K562 (cell line): ENCODE results near the gene NRSN2. TPM values are rescaled to one million over a fixed set of nuclear protein-coding genes. Genes with fewer than 3 reads are reported as not detected.

Experiments used
- AFF4 ChIP-seq: sonication (generic); formaldehyde crosslinking; IDR thresholded peaks from 2 replicates; pipeline ENCODE4 v1.8.0; 2023; ENCODE audit warnings: mild to moderate bottlenecking, missing genetic modification reagents
- ASH1L ChIP-seq: fragments of 450-650 bp; IDR thresholded peaks from 2 replicates; pipeline ENCODE4 v1.6.1; 2018; ENCODE audit warnings: borderline replicate concordance, mild to moderate bottlenecking, low read depth; ENCODE audit not compliant: partially characterized antibody
- CXXC5 ChIP-seq: fragments of 250-450 bp; sonication (Bioruptor Pico); IDR thresholded peaks from 2 replicates; pipeline ENCODE4 v1.8.0; 2022; ENCODE audit warnings: inconsistent platforms, mild to moderate bottlenecking, moderate library complexity
- FOXJ3 ChIP-seq: sonication (generic); formaldehyde crosslinking; IDR thresholded peaks from 2 replicates; pipeline ENCODE4 v1.4.0; 2020; ENCODE audit warnings: mild to moderate bottlenecking, missing genetic modification reagents
- NR3C1 ChIP-seq: sonication (generic); formaldehyde crosslinking; IDR thresholded peaks from 2 replicates; pipeline ENCODE4 v1.8.1; 2022; ENCODE audit warnings: missing genetic modification reagents
- RBFOX2 ChIP-seq: fragments of 200-400 bp; formaldehyde crosslinking; IDR thresholded peaks from 2 replicates; pipeline ENCODE4 v1.6.1; 2017; ENCODE audit warnings: low read depth, mild to moderate bottlenecking, low read length, moderate library complexity
- ZFX ChIP-seq: sonication (generic); formaldehyde crosslinking; IDR thresholded peaks from 2 replicates; pipeline ENCODE4 v1.8.0; 2022; ENCODE audit warnings: mild to moderate bottlenecking, missing genetic modification reagents, moderate library complexity
- polyA plus RNA-seq, 8 experiments: library from polyadenylated mRNA; depleted of rRNA in 4 of 8; stranded (reverse) in 5 of 8; unstranded in 3 of 8; fragments of >200 nt; fragmentation: Nextera tagmentation in 2 of 8; fragmentation: Illumina TruSeq in 1 of 8; extraction: Ambion mirVana in 2 of 8; extraction: Trizol in 1 of 8; gene quantifications; 2 replicates each; pipeline versions ENCODE4 v1.2.1 to v1.2.3, GENCODE V29; 2011 to 2014; ENCODE audit warnings: inconsistent platforms in 1 of 8, missing spikeins in 1 of 8
- total RNA-seq, 7 experiments: library from RNA; depleted of rRNA in 6 of 7; stranded (reverse); fragments of >200 nt in 6 of 7; fragmentation: Illumina TruSeq in 2 of 7; extraction: Trizol in 2 of 7; gene quantifications; 2 replicates each; pipeline versions ENCODE4 v1.2.1 to v1.2.3, GENCODE V29; 2011 to 2021; ENCODE audit warnings: low replicate concordance in 1 of 7
- TF ChIP-seq, protein P1 (sequence below): sonication (generic); formaldehyde crosslinking; IDR thresholded peaks from 2 replicates; pipeline ENCODE4 v1.8.0; 2022; ENCODE audit warnings: mild to moderate bottlenecking, missing genetic modification reagents
- TF ChIP-seq, protein P2 (sequence below): fragments of 250-450 bp; sonication (Bioruptor Pico); IDR thresholded peaks from 2 replicates; pipeline ENCODE4 v1.4.0; 2020; ENCODE audit warnings: mild to moderate bottlenecking, moderate library complexity

The NRSN2 gene
- total and polyA plus RNA-seq, 9 of the 15 experiments (the other 6 are each of a cell fraction or from before 2014, with no cell fraction given), result 7.5 to 29.7 (median 11.1) TPM

GRCh38 chr20:346640-347316 lies at the start of gene NRSN2 (continued):
- TF ChIP-seq, protein P1, sequence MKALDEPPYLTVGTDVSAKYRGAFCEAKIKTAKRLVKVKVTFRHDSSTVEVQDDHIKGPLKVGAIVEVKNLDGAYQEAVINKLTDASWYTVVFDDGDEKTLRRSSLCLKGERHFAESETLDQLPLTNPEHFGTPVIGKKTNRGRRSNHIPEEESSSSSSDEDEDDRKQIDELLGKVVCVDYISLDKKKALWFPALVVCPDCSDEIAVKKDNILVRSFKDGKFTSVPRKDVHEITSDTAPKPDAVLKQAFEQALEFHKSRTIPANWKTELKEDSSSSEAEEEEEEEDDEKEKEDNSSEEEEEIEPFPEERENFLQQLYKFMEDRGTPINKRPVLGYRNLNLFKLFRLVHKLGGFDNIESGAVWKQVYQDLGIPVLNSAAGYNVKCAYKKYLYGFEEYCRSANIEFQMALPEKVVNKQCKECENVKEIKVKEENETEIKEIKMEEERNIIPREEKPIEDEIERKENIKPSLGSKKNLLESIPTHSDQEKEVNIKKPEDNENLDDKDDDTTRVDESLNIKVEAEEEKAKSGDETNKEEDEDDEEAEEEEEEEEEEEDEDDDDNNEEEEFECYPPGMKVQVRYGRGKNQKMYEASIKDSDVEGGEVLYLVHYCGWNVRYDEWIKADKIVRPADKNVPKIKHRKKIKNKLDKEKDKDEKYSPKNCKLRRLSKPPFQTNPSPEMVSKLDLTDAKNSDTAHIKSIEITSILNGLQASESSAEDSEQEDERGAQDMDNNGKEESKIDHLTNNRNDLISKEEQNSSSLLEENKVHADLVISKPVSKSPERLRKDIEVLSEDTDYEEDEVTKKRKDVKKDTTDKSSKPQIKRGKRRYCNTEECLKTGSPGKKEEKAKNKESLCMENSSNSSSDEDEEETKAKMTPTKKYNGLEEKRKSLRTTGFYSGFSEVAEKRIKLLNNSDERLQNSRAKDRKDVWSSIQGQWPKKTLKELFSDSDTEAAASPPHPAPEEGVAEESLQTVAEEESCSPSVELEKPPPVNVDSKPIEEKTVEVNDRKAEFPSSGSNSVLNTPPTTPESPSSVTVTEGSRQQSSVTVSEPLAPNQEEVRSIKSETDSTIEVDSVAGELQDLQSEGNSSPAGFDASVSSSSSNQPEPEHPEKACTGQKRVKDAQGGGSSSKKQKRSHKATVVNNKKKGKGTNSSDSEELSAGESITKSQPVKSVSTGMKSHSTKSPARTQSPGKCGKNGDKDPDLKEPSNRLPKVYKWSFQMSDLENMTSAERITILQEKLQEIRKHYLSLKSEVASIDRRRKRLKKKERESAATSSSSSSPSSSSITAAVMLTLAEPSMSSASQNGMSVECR (CRISPR knock-in tag), result 0 out of 2 replicates have a peak, but pooled peaks have one; percentile 31
- TF ChIP-seq ASH1L (no peak), NR3C1 (CRISPR knock-in tag) (0 out of 2 replicates have a peak, but pooled peaks have one; percentile 4), CXXC5 (CRISPR knock-in tag) (peak; percentile 88), FOXJ3 (no peak), ZFX (CRISPR knock-in tag) (peak; percentile 55; the same call in 1 of the 2 replicates), AFF4 (CRISPR knock-in tag) (no peak), RBFOX2 (peak; percentile 11; the same call in 1 of the 2 replicates)
- TF ChIP-seq, protein P2, sequence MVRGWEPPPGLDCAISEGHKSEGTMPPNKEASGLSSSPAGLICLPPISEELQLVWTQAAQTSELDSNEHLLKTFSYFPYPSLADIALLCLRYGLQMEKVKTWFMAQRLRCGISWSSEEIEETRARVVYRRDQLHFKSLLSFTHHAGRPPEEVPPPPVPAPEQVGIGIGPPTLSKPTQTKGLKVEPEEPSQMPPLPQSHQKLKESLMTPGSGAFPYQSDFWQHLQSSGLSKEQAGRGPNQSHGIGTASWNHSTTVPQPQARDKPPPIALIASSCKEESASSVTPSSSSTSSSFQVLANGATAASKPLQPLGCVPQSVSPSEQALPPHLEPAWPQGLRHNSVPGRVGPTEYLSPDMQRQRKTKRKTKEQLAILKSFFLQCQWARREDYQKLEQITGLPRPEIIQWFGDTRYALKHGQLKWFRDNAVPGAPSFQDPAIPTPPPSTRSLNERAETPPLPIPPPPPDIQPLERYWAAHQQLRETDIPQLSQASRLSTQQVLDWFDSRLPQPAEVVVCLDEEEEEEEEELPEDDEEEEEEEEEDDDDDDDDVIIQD (CRISPR knock-in tag), result no peak
